IMR-90 (cell line): ENCODE results near the gene NXPH2. TPM values are rescaled to one million over a fixed set of nuclear protein-coding genes. Genes with fewer than 3 reads are reported as not detected.

Experiments
- ATAC-seq: fragments of 200-7000 bp; cut with Tn5 transposase; 2 replicates; pipeline ENCODE4 v1.9.1; 2020; ENCODE audit warnings: low read depth, mild to moderate bottlenecking, moderate library complexity
- BruUV-seq: library from RNA; stranded (reverse); fragments of 400-500 nt; replicated peaks from 2 replicates; lab custom pipeline; 2021; lab: Mats Ljungman, UMichigan
- CTCF ChIA-PET: fragments of 300-600 bp; formaldehyde crosslinking; extraction: SDS; loops from one replicate; lab custom pipeline; 2021; ENCODE audit warnings: antibody characterized with exemption; lab: Yijun Ruan, JAX
- POLR2A ChIA-PET: fragments of 300-600 bp; sonication (Branson Sonifier 250); formaldehyde crosslinking; loops from one replicate; lab custom pipeline; 2022; ENCODE audit warnings: antibody characterized with exemption; ENCODE audit not compliant: unreplicated experiment; lab: Charles Lee
- DNase-seq: peaks from one replicate; pipeline ENCODE4 v3.0.0; 2013
- H2AFZ ChIP-seq: replicated peaks from 2 replicates; pipeline ENCODE3; 2013; ENCODE audit warnings: low read length, mild to moderate bottlenecking; ENCODE audit not compliant: poor library complexity
- H2AK5ac ChIP-seq: 2 replicates; pipeline ENCODE4 v1.6.1; 2013; ENCODE audit warnings: low read depth, low read length, inconsistent platforms
- H2AK9ac ChIP-seq: replicated peaks from 2 replicates; pipeline ENCODE3; 2013; ENCODE audit warnings: mild to moderate bottlenecking, low read depth, low read length, moderate library complexity; ENCODE audit not compliant: poor library complexity
- H2BK120ac ChIP-seq: 2 replicates; pipeline ENCODE4 v1.6.1; 2013; ENCODE audit warnings: low read depth, low read length, inconsistent platforms
- H2BK15ac ChIP-seq: 3 replicates; pipeline ENCODE4 v1.6.1; 2013; ENCODE audit warnings: low read depth, low read length, inconsistent platforms
- H2BK20ac ChIP-seq: 2 replicates; pipeline ENCODE4 v1.6.1; 2013; ENCODE audit warnings: low read depth, mild to moderate bottlenecking, inconsistent platforms, low read length, moderate library complexity
- H2BK5ac ChIP-seq: 2 replicates; pipeline ENCODE4 v1.6.1; 2013; ENCODE audit warnings: mild to moderate bottlenecking, low read depth, low read length, inconsistent platforms; ENCODE audit not compliant: poor library complexity, severe bottlenecking
- H3K14ac ChIP-seq: replicated peaks from 2 replicates; pipeline ENCODE4 v1.6.1; 2013; ENCODE audit warnings: low read depth, low read length, inconsistent platforms
- H3K18ac ChIP-seq: 2 replicates; pipeline ENCODE4 v1.6.1; 2013; ENCODE audit warnings: low read depth, low read length, control low read depth
- H3K23ac ChIP-seq: 2 replicates; pipeline ENCODE4 v1.6.1; 2013; ENCODE audit warnings: low read depth, low read length, inconsistent platforms
- H3K27ac ChIP-seq: 2 replicates; pipeline ENCODE4 v1.5.1; 2013; ENCODE audit warnings: mild to moderate bottlenecking, control low read depth, low read length; ENCODE audit not compliant: insufficient read depth
- H3K27me3 ChIP-seq: 2 replicates; pipeline ENCODE4 v1.6.1; 2013; ENCODE audit warnings: low read length; ENCODE audit not compliant: control insufficient read depth, insufficient read depth
- H3K36me3 ChIP-seq: 2 replicates; pipeline ENCODE4 v1.6.1; 2013; ENCODE audit warnings: low read length, mixed read lengths; ENCODE audit not compliant: control insufficient read depth, insufficient read depth
- H3K4ac ChIP-seq: 2 replicates; pipeline ENCODE4 v1.6.1; 2013; ENCODE audit warnings: low read depth, low read length, inconsistent platforms
- H3K4me1 ChIP-seq: 2 replicates; pipeline ENCODE4 v1.6.1; 2013; ENCODE audit warnings: low read length, mixed read lengths; ENCODE audit not compliant: control insufficient read depth, insufficient read depth
- H3K4me2 ChIP-seq: 2 replicates; pipeline ENCODE4 v1.6.1; 2013; ENCODE audit warnings: low read depth, mild to moderate bottlenecking, control low read depth, low read length, moderate library complexity
- H3K4me3 ChIP-seq: 2 replicates; pipeline ENCODE4 v1.5.1; 2013; ENCODE audit warnings: low read depth, mild to moderate bottlenecking, control low read depth, low read length, moderate library complexity; ENCODE audit not compliant: insufficient read depth
- H3K56ac ChIP-seq: 2 replicates; pipeline ENCODE4 v1.6.1; 2013; ENCODE audit warnings: low read length, inconsistent platforms; ENCODE audit not compliant: insufficient read depth; ENCODE audit errors: extremely low read depth
- H3K79me1 ChIP-seq, 2 experiments: 2 replicates each; pipeline ENCODE4 v1.6.1; 2013; ENCODE audit warnings: low read length in 2 of 2, inconsistent platforms in 1 of 2, low read depth in 1 of 2
- H3K9ac ChIP-seq: 2 replicates; pipeline ENCODE4 v1.6.1; 2013; ENCODE audit warnings: low read depth, low read length, control low read depth
- H3K9me1 ChIP-seq: 2 replicates; pipeline ENCODE4 v1.6.1; 2013; ENCODE audit warnings: low read length, inconsistent platforms; ENCODE audit not compliant: insufficient read depth
- H3K9me3 ChIP-seq: 2 replicates; pipeline ENCODE4 v1.6.1; 2013; ENCODE audit warnings: low read length; ENCODE audit not compliant: control insufficient read depth, insufficient read depth
- H4K20me1 ChIP-seq: 2 replicates; pipeline ENCODE4 v1.6.1; 2013; ENCODE audit warnings: low read length, inconsistent platforms; ENCODE audit not compliant: insufficient read depth
- H4K5ac ChIP-seq: 2 replicates; pipeline ENCODE4 v1.6.1; 2013; ENCODE audit warnings: mild to moderate bottlenecking, low read depth, low read length, control low read depth
- H4K8ac ChIP-seq, 2 experiments: 2 replicates each; pipeline ENCODE4 v1.6.1; 2013; ENCODE audit warnings: low read depth in 2 of 2, low read length in 2 of 2, control low read depth in 1 of 2, inconsistent platforms in 1 of 2
- H4K91ac ChIP-seq: 2 replicates; pipeline ENCODE4 v1.6.1; 2013; ENCODE audit warnings: low read depth, low read length, inconsistent platforms; ENCODE audit not compliant: insufficient read depth
- CHD1 ChIP-seq: IDR thresholded peaks from 2 replicates; pipeline ENCODE4 v1.6.1; 2012; ENCODE audit warnings: low read depth, low read length, improper control_type of control experiment
- MAFK ChIP-seq: IDR thresholded peaks from 2 replicates; pipeline ENCODE4 v1.6.1; 2012; ENCODE audit warnings: low read depth, low read length, improper control_type of control experiment
- MAZ ChIP-seq: IDR thresholded peaks from 2 replicates; pipeline ENCODE4 v1.6.1; 2012; ENCODE audit warnings: low read depth, mild to moderate bottlenecking, low read length, improper control_type of control experiment, moderate library complexity, borderline replicate concordance
- NFE2L2 ChIP-seq: fragments of 150-350 bp; IDR thresholded peaks from 2 replicates; pipeline ENCODE4 v1.6.1; 2016; ENCODE audit warnings: low read depth, mild to moderate bottlenecking, low read length
- WGBS, 2 experiments: methylation state at CpG; one replicate each; pipeline versions ENCODE4 v1.1.5 to v1.1.7; 2013; ENCODE audit warnings: missing lambda C conversion rate in 2 of 2; ENCODE audit not compliant: insufficient read length in 1 of 2; ENCODE audit errors: extremely low coverage in 2 of 2; 5-methylcytosine and 5-hydroxymethylcytosine counted together
- dilution Hi-C: fragments of 300-500 bp; cut with HindIII; formaldehyde crosslinking; loops from one replicate; pipeline ENCODE4 v1.14.3; 2018; ENCODE audit warnings: low sequenced_read_pairs; ENCODE audit not compliant: unreplicated experiment
- in situ Hi-C: fragments of 300-500 bp; cut with MboI; formaldehyde crosslinking; loops from 3 replicates; pipeline ENCODE4 v1.14.3; 2019; ENCODE audit warnings: low sequenced_read_pairs, inconsistent platforms, mixed read lengths
- intact Hi-C: fragments of 100-400 bp; cut with micrococcal nuclease; formaldehyde crosslinking; loops from 2 replicates; pipeline ENCODE4 v1.10.0; 2022
- polyA plus RNA-seq, 3 experiments: library from polyadenylated mRNA; depleted of rRNA; stranded (reverse); fragments of >200 nt; gene quantifications; 2 replicates each; pipeline ENCODE4 v1.2.3, GENCODE V29; 2012; ENCODE audit warnings: low replicate concordance in 1 of 3
- total RNA-seq: library from RNA; depleted of rRNA; stranded (reverse); fragments of >200 nt; gene quantifications from 2 replicates; pipeline ENCODE4 v1.2.3, GENCODE V29; 2012

Gene NXPH2
- total and polyA plus RNA-seq, 2 of the 4 experiments (the other 2 are of a cell fraction) = not detected

GRCh38 chr2:138814123-138814898, 34.1 kb upstream of the NXPH2 start:
- Histone ChIP-seq H4K20me1 (no peaks in the 10 kb centered on the region), H3K9me1 (no peaks in the 10 kb centered on the region), H2AK9ac (no peak overlapping the region), H3K27ac (no peak overlapping the region), H3K79me1 (no peaks in the 10 kb centered on the region), H3K9me3 (no peaks in the 10 kb centered on the region), H3K23ac (no peak overlapping the region), H3K56ac (no peak overlapping the region), H4K5ac (no peak overlapping the region), H2AK5ac (no peak overlapping the region), H3K4ac (no peak overlapping the region), H3K36me3 (no peaks in the 10 kb centered on the region), H3K18ac (no peak overlapping the region), H2BK15ac (no peak overlapping the region), H3K9ac (no peak overlapping the region), H3K4me2 (no peak overlapping the region), H3K4me3 (no peak overlapping the region), H2AFZ (no peak overlapping the region), H4K91ac (no peak overlapping the region), H3K4me1 (no peaks in the 10 kb centered on the region), H3K14ac (no peak overlapping the region), H2BK5ac (no peak overlapping the region), H2BK20ac (no peak overlapping the region), H3K27me3 (no peaks in the 10 kb centered on the region), H4K8ac (no peak overlapping the region), H2BK120ac (no peak overlapping the region)
- ChIA-PET POLR2A (no interaction called here), CTCF (no interaction called here)
- intact Hi-C loops (no loop called here), in situ Hi-C loops (no loop called here), dilution Hi-C loops (no loop called here)
- WGBS, 2 experiments = no CpG with 5 or more reads among the region's 4 CpGs
- DNase-seq (no peak), ATAC-seq (no peak)
- TF ChIP-seq MAZ (no peak), NFE2L2 (no peak), CHD1 (no peak), MAFK (no peak)
- no TSS peak for BruUV-seq
